Measurements from ENCODE around the gene NKD2. TPM values are rescaled to one million over a fixed set of nuclear protein-coding genes. Genes with fewer than 3 reads are reported as not detected.

The NKD2 gene
- total and polyA plus RNA-seq, 11 donors: 0.56 to 6.6 (median 2.3) TPM

GRCh38 chr5:1039706-1040260 is 31.2 kb downstream of the NKD2 start:
- Histone ChIP-seq H3K9me3 (no peaks in the 10 kb centered on the region), H3K4me1 (no peaks in the 10 kb centered on the region), H3K27ac (no peak overlapping the region), H3K27me3 (no peaks in the 10 kb centered on the region), H3K36me3 (peaks cover 0 to 3% (median 0%) of the 10 kb centered on the region in 9 donors), H3K4me3 (no peak overlapping the region)
- TF ChIP-seq CTCF (IDR thresholded peaks at IDR 0.05): no peak
- no peak for TF ChIP-seq POLR2A (IDR thresholded peaks at IDR 0.05)
- DNase-seq: peak in 1 of 5 donors; percentile 33
- intact Hi-C loops (cut with DNase I): loop anchor here in 1 of 10 donors (5.0 kb wide), 1 partner anchor 102 kb away; no protein-coding TSS in a partner anchor
- WGBS, 4 donors: 92 to 96% (median 95%) methylated on average over 16 to 18 of the region's 18 CpGs
- ATAC-seq: no peak

GRCh38 chr5:1040571-1040970 is 32.0 kb downstream of the NKD2 start:
- no peaks in the 10 kb centered on the region for H3K27me3 ChIP-seq
- DNase-seq: peak in 3 of 5 donors; percentile 25 to 40 (median 25)
- TF ChIP-seq POLR2A (IDR thresholded peaks at IDR 0.05) (no peak), CTCF (IDR thresholded peaks at IDR 0.05) (no peak)
- no peak overlapping the region for H3K4me3 ChIP-seq
- H3K36me3 ChIP-seq: peaks cover 0 to 3% (median 0%) of the 10 kb centered on the region in 9 donors
- H3K27ac ChIP-seq: no peak overlapping the region
- H3K4me1 ChIP-seq: no peaks in the 10 kb centered on the region
- intact Hi-C loops (cut with DNase I): loop anchor here in 1 of 10 donors (5.0 kb wide), 1 partner anchor 103 kb away; no protein-coding TSS in a partner anchor
- no peak for ATAC-seq
- H3K9me3 ChIP-seq: no peaks in the 10 kb centered on the region
- WGBS, 4 donors: 89 to 94% (median 92%) methylated on average over 8 to 10 of the region's 10 CpGs

- no peak for TF ChIP-seq POLR2A (IDR thresholded peaks at IDR 0.05)
- no peak for TF ChIP-seq CTCF (IDR thresholded peaks at IDR 0.05)
- intact Hi-C loops (cut with DNase I): loop anchor here in 1 of 10 donors (5.0 kb wide), 1 partner anchor 104 kb away; no protein-coding TSS in a partner anchor
- Histone ChIP-seq H3K4me3 (no peak overlapping the region), H3K4me1 (no peaks in the 10 kb centered on the region), H3K27me3 (no peaks in the 10 kb centered on the region), H3K36me3 (peaks cover 0 to 3% (median 0%) of the 10 kb centered on the region in 9 donors), H3K9me3 (no peaks in the 10 kb centered on the region), H3K27ac (no peak overlapping the region)
- ATAC-seq (no peak), DNase-seq (no peak)
- WGBS, 4 donors: 86 to 90% (median 88%) methylated on average over 15 of the region's 15 CpGs
These were observed 32.9 kb downstream of the NKD2 start for GRCh38 chr5:1041225-1042143.

GRCh38 chr5:1042626-1043025 is 34.0 kb downstream of the NKD2 start:
- intact Hi-C loops (cut with DNase I): loop anchor here in 1 of 10 donors (5.0 kb wide), 1 partner anchor 105 kb away; no protein-coding TSS in a partner anchor
- TF ChIP-seq CTCF (IDR thresholded peaks at IDR 0.05) (no peak), POLR2A (IDR thresholded peaks at IDR 0.05) (no peak)
- Histone ChIP-seq H3K36me3 (peaks cover 0 to 3% (median 0%) of the 10 kb centered on the region in 9 donors), H3K4me3 (no peak overlapping the region), H3K9me3 (no peaks in the 10 kb centered on the region), H3K27ac (no peak overlapping the region), H3K27me3 (no peaks in the 10 kb centered on the region), H3K4me1 (no peaks in the 10 kb centered on the region)
- DNase-seq (peak in 1 of 5 donors; percentile 6), ATAC-seq (no peak)
- WGBS, 4 donors: 84 to 92% (median 87%) methylated on average over 7 of the region's 7 CpGs
